CD4-positive, alpha-beta memory T cell (primary cell): ENCODE measurements around the gene RAPGEF4. TPM values are rescaled to one million over a fixed set of nuclear protein-coding genes. Genes with fewer than 3 reads are reported as not detected.
A peak's percentile ranks its signal among the peaks of the same experiment; 100 is the strongest.
"Not testable (repeated sequence)": the region's sequence is repeated elsewhere in the genome, so short reads cannot be mapped to it uniquely, and the experiment has no call there.

Source experiments
- CTCF ChIA-PET: fragments of 350-600 bp; sonication (Branson Sonifier 250); formaldehyde crosslinking; loops from one replicate; lab custom pipeline; 2021; ENCODE audit warnings: inconsistent platforms; ENCODE audit not compliant: partially characterized antibody; lab: Charles Lee
- POLR2A ChIA-PET: fragments of 350-600 bp; sonication (Branson Sonifier 250); formaldehyde crosslinking; loops from one replicate; lab custom pipeline; 2021; ENCODE audit not compliant: partially characterized antibody; lab: Charles Lee
- DNase-seq, 5 donors: peaks; one replicate each; pipeline versions ENCODE4 v3.0.0 to v3.0.0-alpha.2; 2020 to 2022; ENCODE audit warnings: mixed read lengths in 1 of 5
- H3K27ac ChIP-seq: one replicate; pipeline ENCODE4 v1.7.0; 2013; ENCODE audit warnings: low read depth, low read length
- H3K27me3 ChIP-seq: 2 replicates; pipeline ENCODE4 v1.7.0; 2013; ENCODE audit warnings: mild to moderate bottlenecking, low read length, moderate library complexity; ENCODE audit not compliant: insufficient read depth
- H3K36me3 ChIP-seq: 2 replicates; pipeline ENCODE4 v1.7.0; 2013; ENCODE audit warnings: mild to moderate bottlenecking, low read length, moderate library complexity; ENCODE audit not compliant: insufficient read depth
- H3K4me1 ChIP-seq: 2 replicates; pipeline ENCODE4 v1.7.0; 2013; ENCODE audit warnings: mild to moderate bottlenecking, low read length, moderate library complexity; ENCODE audit not compliant: insufficient read depth
- H3K4me3 ChIP-seq, 2 donors: one replicate each; pipeline ENCODE4 v1.7.0; 2013; ENCODE audit warnings: low read length in 2 of 2, mild to moderate bottlenecking in 1 of 2
- H3K9me3 ChIP-seq, 2 donors: one replicate each; pipeline ENCODE4 v1.7.0; 2013; ENCODE audit warnings: low read length in 2 of 2, control low read depth in 1 of 2; ENCODE audit not compliant: control insufficient read depth in 1 of 2
- H3K27ac Mint-ChIP-seq, 7 donors: one replicate each; pipeline ENCODE4 v1.8.0; 2020 to 2021; ENCODE audit warnings: mixed read lengths in 7 of 7, mild to moderate bottlenecking in 6 of 7, inconsistent platforms in 3 of 7, moderate library complexity in 3 of 7
- H3K27me3 Mint-ChIP-seq, 2 donors: one replicate each; pipeline ENCODE4 v1.8.0; 2020 to 2021; ENCODE audit warnings: mixed read lengths in 2 of 2
- H3K36me3 Mint-ChIP-seq, 2 donors: one replicate each; pipeline ENCODE4 v1.8.0; 2020 to 2021; ENCODE audit warnings: mixed read lengths in 2 of 2, inconsistent platforms in 1 of 2, mild to moderate bottlenecking in 1 of 2
- H3K4me1 Mint-ChIP-seq, 4 donors: one replicate each; pipeline ENCODE4 v1.8.0; 2020 to 2021; ENCODE audit warnings: mixed read lengths in 4 of 4, mild to moderate bottlenecking in 1 of 4
- H3K4me3 Mint-ChIP-seq, 8 donors: one replicate each; pipeline ENCODE4 v1.8.0; 2020 to 2021; ENCODE audit warnings: mixed read lengths in 8 of 8, mild to moderate bottlenecking in 7 of 8, moderate library complexity in 6 of 8, inconsistent platforms in 3 of 8
- H3K9me3 Mint-ChIP-seq, 8 donors: one replicate each; pipeline ENCODE4 v1.8.0; 2020 to 2021; ENCODE audit warnings: mixed read lengths in 8 of 8, mild to moderate bottlenecking in 5 of 8, inconsistent platforms in 3 of 8, moderate library complexity in 1 of 8
- intact Hi-C: fragments of 100-400 bp; cut with micrococcal nuclease; formaldehyde crosslinking; loops from one replicate; pipeline ENCODE4 v1.15.1; 2023
- polyA plus RNA-seq, 2 donors: library from polyadenylated mRNA; unstranded; fragments of 300-500 nt; fragmentation: Illumina TruSeq; gene quantifications; one replicate each; pipeline ENCODE4 v1.2.3, GENCODE V29; 2021
- total RNA-seq, 2 experiments: library from RNA; stranded (reverse); gene quantifications; one replicate each; pipeline ENCODE4 v1.2.3, GENCODE V29; 2021

Gene RAPGEF4
- total and polyA plus RNA-seq, 4 experiments from 2014 or later: not detected

- H3K9me3 ChIP-seq: no peaks in the 10 kb centered on the region
- ChIA-PET CTCF (no interaction called here), POLR2A (no interaction called here)
- no peaks in the 10 kb centered on the region for H3K4me1 ChIP-seq
- peaks cover 7% of the 10 kb centered on the region for H3K27me3 ChIP-seq
- no peak overlapping the region for H3K27ac ChIP-seq
- intact Hi-C loops: no loop called here
- Mint-ChIP-seq H3K27ac (peak overlapping the region in 1 of 7 donors; percentile 10), H3K27me3 (peaks cover 24 to 25% of the 10 kb centered on the region in 2 donors), H3K4me1 (no peaks in the 10 kb centered on the region), H3K4me3 (no peak overlapping the region), H3K36me3 (no peaks in the 10 kb centered on the region), H3K9me3 (peaks cover 0 to 24% (median 12%) of the 10 kb centered on the region in 8 donors)
- H3K4me3 ChIP-seq: no peak overlapping the region
- no peaks in the 10 kb centered on the region for H3K36me3 ChIP-seq
- DNase-seq: no peak
Measured at GRCh38 chr2:172742931-172743540, 7.4 kb downstream of the RAPGEF4 start.

GRCh38 chr2:172743898-172744297 is 8.3 kb downstream of the RAPGEF4 start:
- no peaks in the 10 kb centered on the region for H3K36me3 ChIP-seq
- no peak for DNase-seq
- no peak overlapping the region for H3K4me3 ChIP-seq
- H3K27me3 ChIP-seq: peaks cover 3% of the 10 kb centered on the region
- ChIA-PET CTCF (no interaction called here), POLR2A (no interaction called here)
- no peak overlapping the region for H3K27ac ChIP-seq
- Mint-ChIP-seq H3K27me3 (peaks cover 17 to 21% of the 10 kb centered on the region in 2 donors), H3K27ac (no peak overlapping the region), H3K4me3 (no peak overlapping the region), H3K36me3 (no peaks in the 10 kb centered on the region), H3K9me3 (peaks cover 0 to 24% (median 13%) of the 10 kb centered on the region in 8 donors), H3K4me1 (no peaks in the 10 kb centered on the region)
- intact Hi-C loops: no loop called here
- H3K9me3 ChIP-seq: no peaks in the 10 kb centered on the region
- no peaks in the 10 kb centered on the region for H3K4me1 ChIP-seq

- H3K4me1 ChIP-seq: no peaks in the 10 kb centered on the region
- peaks cover 3% of the 10 kb centered on the region for H3K27me3 ChIP-seq
- Mint-ChIP-seq H3K36me3 (no peaks in the 10 kb centered on the region), H3K27me3 (peaks cover 13 to 24% of the 10 kb centered on the region in 2 donors), H3K4me1 (no peaks in the 10 kb centered on the region), H3K9me3 (peaks cover 0 to 27% (median 14%) of the 10 kb centered on the region in 8 donors), H3K27ac (no peak overlapping the region), H3K4me3 (no peak overlapping the region)
- H3K27ac ChIP-seq: no peak overlapping the region
- H3K36me3 ChIP-seq: no peaks in the 10 kb centered on the region
- intact Hi-C loops: loop anchor here (5.0 kb wide), 1 partner anchor 1288 kb away; no protein-coding TSS in a partner anchor
- CTCF ChIA-PET: no interaction called here
- no peak overlapping the region for H3K4me3 ChIP-seq
- no peaks in the 10 kb centered on the region for H3K9me3 ChIP-seq
- POLR2A ChIA-PET: no interaction called here
- no peak for DNase-seq
Measured at GRCh38 chr2:172745636-172746035, 10.0 kb downstream of the RAPGEF4 start.

GRCh38 chr2:172748543-172748942 is 12.9 kb downstream of the RAPGEF4 start:
- H3K9me3 ChIP-seq, DNase-seq, POLR2A ChIA-PET, H3K27ac ChIP-seq, CTCF ChIA-PET, H3K4me3 Mint-ChIP-seq, H3K27me3 ChIP-seq, H3K36me3 ChIP-seq, H3K27ac Mint-ChIP-seq, H3K36me3 Mint-ChIP-seq, H3K4me1 Mint-ChIP-seq, H3K4me1 ChIP-seq, H3K4me3 ChIP-seq: not testable (repeated sequence)
- intact Hi-C loops: loop anchor here (5.0 kb wide), 1 partner anchor 1291 kb away; no protein-coding TSS in a partner anchor
- peaks cover 0 to 27% (median 12%) of the 10 kb centered on the region in 8 donors for H3K9me3 Mint-ChIP-seq
- peaks cover 11 to 16% of the 10 kb centered on the region in 2 donors for H3K27me3 Mint-ChIP-seq

GRCh38 chr2:172749388-172749787 is 13.7 kb downstream of the RAPGEF4 start:
- no peaks in the 10 kb centered on the region for H3K36me3 ChIP-seq
- peaks cover 0 to 21% (median 8%) of the 10 kb centered on the region in 8 donors for H3K9me3 Mint-ChIP-seq
- H3K4me3 Mint-ChIP-seq: no peak overlapping the region
- no peak overlapping the region for H3K27ac Mint-ChIP-seq
- no peak overlapping the region for H3K27ac ChIP-seq
- no peak overlapping the region for H3K4me3 ChIP-seq
- peaks cover 9 to 10% of the 10 kb centered on the region in 2 donors for H3K27me3 Mint-ChIP-seq
- DNase-seq: no peak
- no peaks in the 10 kb centered on the region for H3K27me3 ChIP-seq
- CTCF ChIA-PET: no interaction called here
- intact Hi-C loops: loop anchor here (5.0 kb wide), 1 partner anchor 1292 kb away; no protein-coding TSS in a partner anchor
- no peaks in the 10 kb centered on the region for H3K4me1 ChIP-seq
- no peaks in the 10 kb centered on the region for H3K9me3 ChIP-seq
- POLR2A ChIA-PET: no interaction called here
- H3K4me1 Mint-ChIP-seq: no peaks in the 10 kb centered on the region
- no peaks in the 10 kb centered on the region for H3K36me3 Mint-ChIP-seq

- Mint-ChIP-seq H3K36me3 (no peaks in the 10 kb centered on the region), H3K4me1 (no peaks in the 10 kb centered on the region), H3K4me3 (no peak overlapping the region), H3K27me3 (peaks cover 10 to 13% of the 10 kb centered on the region in 2 donors), H3K9me3 (peaks cover 0 to 6% (median 0%) of the 10 kb centered on the region in 8 donors), H3K27ac (no peak overlapping the region)
- intact Hi-C loops: no loop called here
- ChIA-PET POLR2A (no interaction called here), CTCF (no interaction called here)
- H3K9me3 ChIP-seq: no peaks in the 10 kb centered on the region
- H3K36me3 ChIP-seq: no peaks in the 10 kb centered on the region
- H3K4me1 ChIP-seq: no peaks in the 10 kb centered on the region
- no peaks in the 10 kb centered on the region for H3K27me3 ChIP-seq
- H3K27ac ChIP-seq: no peak overlapping the region
- no peak overlapping the region for H3K4me3 ChIP-seq
- no peak for DNase-seq
Measured at GRCh38 chr2:172751564-172751963, 15.9 kb downstream of the RAPGEF4 start.

GRCh38 chr2:172753610-172754009 is 18.0 kb downstream of the RAPGEF4 start:
- ChIA-PET POLR2A (no interaction called here), CTCF (no interaction called here)
- Mint-ChIP-seq H3K9me3 (peaks cover 0 to 3% (median 0%) of the 10 kb centered on the region in 8 donors), H3K4me1 (no peaks in the 10 kb centered on the region), H3K36me3 (no peaks in the 10 kb centered on the region), H3K4me3 (no peak overlapping the region), H3K27ac (no peak overlapping the region), H3K27me3 (peaks cover 11% of the 10 kb centered on the region in 2 donors)
- intact Hi-C loops: no loop called here
- Histone ChIP-seq H3K4me3 (no peak overlapping the region), H3K9me3 (no peaks in the 10 kb centered on the region), H3K4me1 (no peaks in the 10 kb centered on the region), H3K27me3 (no peaks in the 10 kb centered on the region), H3K36me3 (no peaks in the 10 kb centered on the region), H3K27ac (no peak overlapping the region)
- DNase-seq: no peak
